Left renal pelvis (tissue), 4 donors: Measurements from ENCODE around the gene ULK2. TPM values are rescaled to one million over a fixed set of nuclear protein-coding genes. Genes with fewer than 3 reads are reported as not detected.
"Not testable (repeated sequence)": the region's sequence is repeated elsewhere in the genome, so short reads cannot be mapped to it uniquely, and the experiment has no call there.

Experiments used
- DNase-seq, 4 donors: peaks; one replicate each; pipeline ENCODE4 v3.0.0-alpha.2; 2013; ENCODE audit warnings: low read depth in 4 of 4, low spot score in 3 of 4
- polyA plus RNA-seq, 4 donors: library from polyadenylated mRNA; unstranded; fragments of 120-200 nt; gene quantifications; one replicate each; pipeline ENCODE4 v1.2.1, GENCODE V29; 2013; ENCODE audit not compliant: insufficient read length in 4 of 4

ULK2 gene
- polyA plus RNA-seq, 4 donors: 24.9 to 31.8 (median 29.9) TPM

DNA sequence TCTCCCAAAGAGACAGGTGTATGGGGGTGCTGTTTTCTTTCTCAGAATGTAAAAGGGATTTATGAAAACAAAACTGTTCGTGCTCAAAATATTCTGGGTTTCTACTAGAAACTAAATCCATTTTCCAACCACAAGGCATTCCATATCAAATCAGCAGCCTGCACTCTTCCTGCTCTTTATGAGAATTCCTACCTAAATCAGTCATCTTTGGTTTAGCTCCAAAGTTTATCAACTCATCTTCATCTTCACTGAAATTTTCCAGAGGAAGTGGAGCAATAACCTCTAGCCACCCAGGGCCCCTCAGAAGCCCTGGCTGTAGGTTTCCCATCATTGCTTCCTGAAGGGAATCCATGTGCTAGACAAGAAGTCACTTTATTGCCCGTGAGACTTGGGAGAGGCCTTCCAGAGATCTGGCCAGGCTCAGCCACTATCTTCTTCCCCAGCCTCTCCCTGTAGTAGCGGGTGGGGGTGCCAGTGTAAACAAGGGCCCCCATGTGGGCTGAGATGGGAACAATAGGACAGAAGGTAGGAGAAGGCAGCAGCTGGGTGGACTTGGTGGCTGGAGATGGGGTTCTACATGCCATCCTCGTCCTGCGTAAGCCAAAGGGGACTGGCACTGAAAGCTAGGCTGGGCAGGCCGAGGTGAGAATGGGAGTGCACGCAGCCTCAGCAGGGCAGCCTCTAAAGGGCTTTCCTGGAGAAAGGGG lies 97.6 kb downstream of the ULK2 start:
- DNase-seq: no peak

DNA sequence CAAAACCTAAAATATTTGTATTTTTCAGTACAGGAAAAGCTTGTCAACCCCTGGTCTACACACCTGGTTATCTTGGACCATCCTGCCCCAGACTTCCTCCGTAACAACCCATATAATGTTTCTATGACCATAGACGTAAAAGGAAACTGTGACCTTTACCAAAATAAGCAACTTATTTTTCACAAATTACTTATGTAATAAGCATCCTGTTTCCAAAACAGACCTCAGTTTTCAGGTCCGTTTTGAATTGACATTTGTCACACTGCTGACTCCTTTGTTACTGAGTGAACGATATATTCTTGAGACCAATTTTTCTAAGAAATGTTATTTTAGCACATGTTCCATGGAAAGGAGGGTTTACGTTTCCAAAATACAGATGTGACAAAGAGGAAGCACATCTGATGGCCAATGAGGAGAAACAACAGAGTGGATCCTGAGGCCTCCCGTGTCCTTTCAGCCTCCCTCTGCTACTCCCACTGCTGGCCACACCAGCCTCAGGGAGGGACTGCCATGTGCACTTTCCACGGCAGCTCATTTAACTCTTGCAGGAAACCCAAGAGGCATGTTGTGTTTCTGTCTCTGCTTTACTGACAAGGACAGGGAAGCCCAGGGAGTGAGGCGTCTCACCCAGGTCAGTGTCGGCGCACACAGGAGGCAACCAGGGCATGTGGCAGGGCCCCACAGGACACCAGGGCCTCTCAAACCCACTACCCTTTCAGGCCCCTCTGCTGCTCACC lies 99.5 kb downstream of the ULK2 start:
- DNase-seq: no peak

DNA sequence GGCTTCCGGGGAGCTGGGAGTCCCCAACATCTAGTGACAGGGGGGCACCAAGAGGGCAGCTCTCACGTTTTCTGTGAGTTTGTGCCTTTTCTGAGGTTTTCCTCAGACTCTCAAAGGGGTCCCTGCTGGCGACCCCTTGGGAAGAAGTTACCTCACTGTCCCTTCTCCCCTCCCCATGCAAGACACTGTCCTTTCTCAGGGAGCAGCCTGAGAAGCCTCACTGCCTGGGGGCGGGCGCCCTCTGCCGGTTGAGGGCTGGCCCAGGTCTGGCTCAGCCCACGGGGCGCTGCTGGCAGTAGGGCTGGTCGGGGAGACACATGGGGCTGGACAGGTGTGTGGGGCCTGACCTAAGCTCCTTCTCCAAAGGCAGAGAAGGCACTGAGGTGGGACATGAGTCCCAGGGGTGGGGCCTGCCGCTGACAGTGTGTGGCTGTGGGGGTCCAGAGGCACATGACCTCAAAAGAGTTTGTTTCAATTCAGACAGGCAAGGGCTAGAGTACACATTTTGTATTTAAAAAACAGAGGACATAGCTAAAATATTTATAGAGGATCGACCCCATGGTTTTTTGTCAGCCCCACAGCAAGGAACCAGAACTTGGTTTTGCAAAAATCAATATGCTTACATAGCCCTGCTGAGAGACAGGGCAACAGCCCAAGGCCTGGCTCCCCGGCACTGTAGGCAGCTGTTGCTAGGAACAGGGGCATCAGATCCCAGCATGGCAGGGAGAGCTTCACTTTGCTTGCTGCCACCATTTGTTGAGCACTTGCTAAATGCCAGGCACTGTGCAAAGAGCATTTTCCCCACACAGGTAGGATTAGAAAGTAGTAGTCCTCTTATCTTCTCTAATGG lies 101.1 kb downstream of the ULK2 start:
- DNase-seq: peak in 1 of 4 donors; percentile 36

DNA sequence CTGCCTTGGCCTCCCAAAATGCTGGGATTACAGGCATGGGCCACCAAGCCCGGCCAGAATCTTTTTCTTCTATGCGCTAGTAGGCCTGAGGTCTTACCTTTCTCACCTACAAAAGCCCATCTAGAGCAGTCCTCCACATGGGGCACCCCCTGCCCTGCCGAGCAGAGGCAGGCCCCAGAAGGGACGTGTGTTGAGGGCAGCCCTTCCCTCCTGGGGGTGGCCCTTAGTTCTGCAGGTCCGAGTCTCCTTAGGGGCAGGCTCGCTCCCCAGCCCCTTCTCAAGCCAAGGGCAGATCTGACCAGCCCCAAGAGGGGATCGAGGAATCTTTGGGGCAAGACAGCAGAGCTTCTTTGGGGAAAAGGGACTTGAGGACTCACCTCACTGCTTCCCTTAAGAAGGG lies 101.7 kb downstream of the ULK2 start:
- DNase-seq: no peak

DNA sequence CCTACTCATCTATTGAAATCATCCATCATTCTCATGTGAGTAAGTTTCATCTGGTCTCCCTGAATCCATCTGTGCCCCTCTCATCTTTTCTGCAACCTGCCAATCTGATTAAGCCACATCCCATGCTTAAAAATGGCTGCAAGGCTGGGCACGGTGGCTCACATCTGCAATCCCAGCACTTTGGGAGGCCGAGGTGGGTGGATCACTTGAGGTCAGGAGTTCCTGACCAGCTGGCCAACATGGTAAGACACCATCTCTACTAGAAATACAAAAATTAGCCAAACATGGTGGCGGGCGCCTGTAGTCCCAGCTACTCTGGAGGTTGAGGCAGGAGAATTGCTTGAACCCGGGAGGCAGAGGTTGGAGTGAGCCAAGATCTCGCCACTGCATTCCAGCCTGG lies 103.7 kb downstream of the ULK2 start:
- not testable (repeated sequence) for DNase-seq

DNA sequence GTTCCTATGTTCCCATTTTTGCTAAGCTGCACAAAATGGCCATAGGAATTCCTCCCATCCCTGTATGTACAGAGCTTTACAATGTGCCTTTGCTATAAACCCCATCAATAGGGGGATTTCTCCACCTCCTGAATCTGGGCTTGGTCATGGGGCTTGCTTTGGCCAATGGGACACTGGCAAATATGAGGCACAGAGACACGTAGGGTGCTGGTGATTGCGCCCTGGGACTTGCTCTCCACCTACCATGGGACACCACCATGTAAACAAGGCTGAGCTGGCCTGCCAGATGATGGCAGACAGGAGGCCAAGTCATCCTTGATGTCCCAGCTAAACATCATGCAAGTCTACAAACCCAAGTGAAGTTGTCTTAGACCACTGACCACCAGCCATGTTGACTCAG lies 104.3 kb downstream of the ULK2 start:
- no peak for DNase-seq

DNA sequence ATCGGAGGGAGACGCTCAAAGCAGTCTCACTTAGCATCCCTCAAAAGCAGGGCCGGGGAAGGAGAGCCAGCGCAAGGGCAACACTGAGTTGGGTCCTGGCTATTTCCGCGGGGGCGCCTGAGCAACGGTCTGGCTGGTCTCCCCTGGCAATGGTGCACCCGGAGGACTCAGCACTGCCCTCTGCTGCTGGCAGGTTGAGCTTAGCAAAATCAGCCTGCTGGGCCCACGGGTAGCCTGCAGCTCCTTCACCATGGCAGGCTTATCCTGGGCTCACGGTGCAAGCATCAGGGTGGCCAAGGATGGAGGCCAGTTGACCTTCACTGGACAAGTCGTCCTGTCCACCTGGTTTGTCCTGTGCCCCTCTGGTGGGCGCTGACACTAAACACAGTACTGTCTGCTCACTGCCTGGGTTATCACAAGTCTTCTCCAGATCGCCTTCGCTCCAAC lies 105.2 kb downstream of the ULK2 start:
- DNase-seq: peak in 1 of 4 donors; percentile 50

DNA sequence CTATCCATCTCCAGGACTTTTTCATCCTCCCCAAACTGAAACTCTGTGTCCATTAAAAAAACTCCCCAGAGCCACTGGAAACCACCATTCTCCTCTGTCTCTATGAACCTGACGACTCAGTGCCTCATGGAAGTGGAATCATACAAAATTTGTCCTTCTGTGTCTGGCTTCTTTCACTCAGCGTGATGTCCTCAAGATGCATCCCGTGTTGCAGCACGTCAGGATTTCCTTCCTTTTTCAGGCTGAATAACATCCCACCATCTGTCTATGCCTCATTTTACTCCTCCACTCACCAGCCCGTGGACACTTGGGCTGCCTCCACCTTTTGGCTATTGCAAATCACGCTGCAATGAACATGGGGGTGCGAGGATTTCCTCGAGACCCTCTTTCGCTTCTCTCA lies 107.0 kb downstream of the ULK2 start:
- no peak for DNase-seq

DNA sequence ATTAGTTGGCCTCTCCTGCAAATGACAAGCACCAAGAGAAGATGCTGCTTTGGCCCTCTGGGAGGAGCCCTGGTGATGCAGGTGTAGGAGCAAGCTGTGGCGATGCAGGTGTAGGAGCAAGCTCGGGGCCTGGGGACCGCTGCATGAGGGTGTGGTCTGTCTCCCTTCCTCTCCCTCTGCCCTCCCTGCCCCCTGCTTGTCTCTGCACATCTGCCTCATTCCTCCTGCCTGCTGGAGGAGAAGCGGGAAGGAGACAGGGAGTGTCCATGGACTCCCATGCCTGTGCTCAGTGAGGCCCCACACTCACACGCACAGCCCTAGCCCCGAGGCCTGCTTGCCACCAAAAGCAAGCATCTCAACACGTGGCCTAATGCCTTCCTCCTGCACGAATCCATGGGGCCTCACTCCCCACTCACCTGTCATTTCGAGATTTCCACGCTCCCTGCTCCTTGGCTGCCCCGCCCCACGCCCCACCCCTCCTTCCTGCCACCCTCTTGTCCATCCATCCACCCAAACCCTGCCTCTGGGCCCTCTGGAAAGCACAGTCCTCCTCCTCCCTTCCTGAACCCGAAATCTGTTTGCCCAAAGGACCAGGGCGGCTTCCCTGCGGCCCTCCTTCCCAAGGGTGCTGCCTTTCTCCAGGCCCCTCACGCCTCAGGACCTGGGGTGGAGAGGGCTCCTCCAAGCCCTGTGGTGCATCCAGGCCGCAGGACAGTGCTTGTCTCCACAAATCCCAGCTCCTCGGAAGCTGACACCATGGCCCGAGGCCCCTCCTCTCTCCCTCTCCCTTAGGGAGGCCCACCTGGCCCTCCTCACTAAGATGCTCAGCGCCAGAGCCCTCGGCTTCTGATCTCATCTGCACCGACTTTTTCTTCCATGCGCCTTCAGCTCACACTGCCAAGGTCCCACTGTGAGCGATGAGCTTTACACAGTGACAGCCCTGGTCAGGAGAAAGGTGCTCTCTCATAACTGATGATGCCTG lies 107.9 kb downstream of the ULK2 start:
- DNase-seq: no peak

DNA sequence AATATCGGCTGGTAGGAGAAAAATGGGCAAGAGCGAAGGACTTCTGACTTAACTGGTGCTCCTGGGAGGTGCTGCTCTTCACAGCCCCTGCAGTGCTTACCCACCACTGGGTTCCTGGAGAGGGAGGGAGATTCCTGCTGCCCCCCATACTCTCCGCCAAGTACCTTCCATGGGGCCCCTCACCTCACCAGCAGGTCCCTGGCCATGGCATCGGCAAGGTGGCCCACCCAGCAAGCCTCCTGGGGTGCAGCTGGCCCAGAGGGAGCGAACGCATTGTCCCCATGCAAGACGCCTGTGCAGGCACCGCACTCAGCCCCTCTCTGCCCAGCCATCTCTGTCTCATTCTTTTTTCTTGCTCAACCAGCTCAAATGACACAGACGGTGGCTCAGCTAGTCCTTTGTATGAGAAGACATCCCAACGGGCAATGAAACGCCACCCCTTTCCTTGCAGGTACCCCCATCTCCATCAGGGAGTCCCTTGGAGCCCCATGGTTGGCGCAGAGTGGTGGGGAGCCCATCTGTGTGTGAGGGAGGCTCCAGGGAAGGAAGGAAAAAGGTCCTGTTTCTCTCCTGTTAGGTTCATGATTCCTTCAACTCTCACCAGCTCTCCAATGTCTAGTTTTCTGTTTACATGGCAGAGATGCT lies 110.1 kb downstream of the ULK2 start:
- DNase-seq: no peak

DNA sequence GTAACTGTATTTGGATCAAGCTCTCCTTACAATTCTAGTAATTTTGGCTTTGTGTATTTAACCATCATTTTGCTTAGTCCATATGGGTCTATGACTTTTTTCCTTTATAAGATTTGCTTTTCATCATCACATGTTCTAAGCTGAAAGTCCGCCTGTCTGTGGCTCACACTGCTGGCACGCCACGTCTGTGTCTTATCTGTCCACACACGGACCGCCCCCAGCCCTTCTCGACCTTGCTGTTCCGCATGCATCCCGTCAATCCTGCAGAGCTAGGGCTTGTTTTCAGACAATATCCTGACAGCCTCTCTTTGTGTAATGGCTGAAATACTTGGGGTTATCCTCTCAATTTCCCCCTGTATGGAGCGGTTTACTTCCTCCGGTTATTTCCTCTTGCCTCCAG lies 111.2 kb downstream of the ULK2 start:
- no peak for DNase-seq

DNA sequence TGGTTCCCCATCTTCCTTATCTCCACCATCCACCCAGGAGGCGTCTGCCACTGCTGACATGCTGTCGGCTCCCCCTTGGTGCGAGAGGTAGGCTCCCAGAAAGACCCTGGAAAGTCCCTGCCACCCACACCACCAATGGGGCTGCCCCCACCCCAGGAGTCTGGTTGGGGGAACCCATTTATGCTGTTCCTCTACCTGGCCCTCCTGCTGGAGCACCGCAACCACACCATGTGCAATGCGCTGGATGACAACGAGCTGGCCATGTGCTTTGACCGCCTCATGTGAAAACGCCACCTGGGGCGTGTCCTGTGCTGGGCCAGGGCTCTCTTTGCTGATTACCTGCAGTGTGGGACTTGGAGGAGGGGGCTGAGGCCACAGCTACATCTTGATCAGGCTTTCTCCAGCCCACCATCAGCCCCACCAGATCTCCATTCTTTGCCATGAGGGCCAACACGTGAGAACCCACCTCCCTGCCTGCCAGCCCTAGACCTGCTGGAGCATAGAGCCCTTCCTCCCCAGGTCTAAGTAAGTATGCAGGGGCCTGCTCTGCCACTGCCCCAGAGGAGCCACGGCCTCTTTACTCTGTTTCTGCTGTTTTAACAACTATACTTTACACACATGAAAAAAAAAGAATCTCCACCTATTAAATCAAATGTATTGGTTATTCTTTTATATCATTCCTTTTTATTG lies 111.8 kb downstream of the ULK2 start:
- DNase-seq: no peak

DNA sequence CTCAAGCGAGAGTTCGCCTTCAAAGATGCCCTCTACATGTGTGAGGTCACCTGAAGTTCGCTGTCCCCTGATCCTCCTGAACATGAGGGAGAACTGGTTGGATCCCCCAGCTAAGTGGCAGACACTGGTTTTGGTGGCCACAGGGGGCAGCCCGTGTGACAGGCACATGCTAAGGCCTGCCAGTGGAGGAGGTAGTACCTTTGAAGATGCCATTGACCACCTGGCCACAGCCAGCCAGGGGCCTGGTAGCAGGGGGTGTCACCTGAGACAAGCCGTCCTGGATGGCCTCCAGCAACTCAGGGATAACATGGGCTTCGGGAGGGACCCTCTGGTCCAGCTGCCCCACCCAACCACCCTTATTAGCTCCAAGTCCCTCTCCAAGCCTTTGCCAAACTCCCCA lies 112.3 kb downstream of the ULK2 start:
- DNase-seq: no peak

DNA sequence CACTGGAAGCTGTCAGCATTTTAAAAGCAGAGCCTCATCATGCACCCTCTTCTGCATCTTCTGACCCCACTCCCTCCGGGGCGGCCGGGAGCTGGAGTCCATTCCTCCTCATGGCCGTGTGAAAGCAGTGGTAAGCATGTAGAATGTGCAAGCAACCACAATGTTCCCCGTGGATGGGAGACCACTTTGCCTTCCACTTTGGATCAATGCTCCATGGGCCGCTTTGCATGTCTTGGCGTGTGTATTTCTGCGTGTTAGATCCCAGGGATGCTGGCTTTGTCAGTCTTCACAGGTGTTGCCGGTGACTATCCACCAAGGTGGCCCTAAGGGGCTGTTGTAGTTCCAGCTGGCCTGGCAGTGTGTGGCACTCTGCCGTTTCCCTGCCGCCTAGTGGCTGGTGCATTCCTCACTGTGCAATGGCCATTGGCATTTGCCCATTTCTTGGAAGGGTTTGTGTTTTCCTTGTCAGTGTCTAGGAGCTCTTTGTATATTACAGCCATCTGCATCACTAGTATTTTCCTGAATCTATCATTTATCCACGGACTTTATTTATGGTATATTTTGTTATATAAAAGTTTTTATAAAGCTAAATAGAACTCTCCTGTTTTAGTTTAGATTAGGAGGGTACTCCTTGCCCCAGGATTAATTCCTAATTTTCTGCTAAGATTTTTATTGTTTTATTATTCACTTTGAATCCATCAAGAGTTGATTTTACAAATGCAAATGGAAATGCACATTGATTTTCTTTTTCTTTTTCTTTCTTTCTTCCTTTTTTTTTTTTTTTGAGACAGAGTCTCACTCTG lies 113.9 kb downstream of the ULK2 start:
- DNase-seq: no peak

DNA sequence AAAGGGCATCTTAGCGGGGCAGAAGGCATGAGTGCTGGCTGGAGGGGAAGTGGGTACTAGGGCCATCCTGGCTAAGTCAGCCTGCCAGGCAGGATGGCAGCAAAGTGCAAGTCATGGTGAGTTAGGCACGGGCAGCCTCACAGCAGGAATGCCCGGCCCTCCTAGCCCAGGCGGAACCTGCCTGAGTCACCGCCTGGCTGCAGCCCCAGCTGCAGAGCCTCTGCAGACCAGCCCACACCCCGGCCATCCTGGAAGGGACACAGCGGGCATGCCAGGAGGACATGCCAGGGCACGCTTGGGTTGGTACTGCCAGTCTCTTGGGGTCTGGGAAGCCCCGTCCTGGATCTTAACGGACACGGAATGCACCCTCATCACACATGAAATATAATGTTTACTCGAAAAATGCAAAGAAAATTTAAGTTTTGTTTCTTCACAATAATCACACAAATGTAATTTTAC lies 114.7 kb downstream of the ULK2 start:
- DNase-seq: no peak

DNA sequence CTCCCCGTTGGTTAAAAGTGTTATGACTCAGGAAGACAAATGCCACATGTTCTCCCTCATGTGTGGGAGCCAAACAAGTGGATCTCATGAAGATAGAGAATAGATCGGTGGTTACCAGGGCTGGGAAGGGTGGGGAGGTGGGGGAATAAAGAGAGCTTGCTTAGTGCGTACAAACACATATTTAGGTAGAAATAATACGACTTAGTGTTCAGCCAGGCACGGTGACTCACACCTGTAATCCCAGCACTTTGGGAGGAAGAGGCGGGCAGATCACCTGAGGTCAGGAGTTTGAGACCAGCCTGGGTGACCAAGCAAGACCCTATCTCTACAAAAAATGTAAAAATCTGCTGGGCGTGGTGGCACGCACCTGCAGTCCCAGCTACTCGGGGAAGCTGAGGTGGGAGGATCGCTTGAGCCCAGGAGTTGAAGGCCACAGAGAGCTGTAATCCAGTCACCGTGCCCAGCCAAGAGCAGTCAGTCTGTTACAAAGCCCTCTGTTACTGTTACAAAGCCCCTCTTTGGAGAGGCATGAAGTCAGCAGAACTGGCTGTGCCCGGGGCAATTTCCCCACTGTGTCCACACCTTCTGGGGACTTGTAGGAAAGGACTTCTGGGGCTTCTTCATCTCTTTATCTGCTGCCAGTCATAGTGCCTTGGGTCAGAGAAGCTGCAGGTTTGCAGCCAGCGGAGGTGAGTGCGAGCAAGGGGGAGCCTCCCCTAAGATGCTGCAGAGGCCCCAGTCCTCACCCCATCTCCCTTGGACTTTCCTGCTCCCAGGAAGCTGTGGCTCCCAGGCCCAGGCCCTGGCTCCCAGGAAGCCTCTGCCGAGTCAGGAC lies 115.3 kb downstream of the ULK2 start:
- DNase-seq: no peak

DNA sequence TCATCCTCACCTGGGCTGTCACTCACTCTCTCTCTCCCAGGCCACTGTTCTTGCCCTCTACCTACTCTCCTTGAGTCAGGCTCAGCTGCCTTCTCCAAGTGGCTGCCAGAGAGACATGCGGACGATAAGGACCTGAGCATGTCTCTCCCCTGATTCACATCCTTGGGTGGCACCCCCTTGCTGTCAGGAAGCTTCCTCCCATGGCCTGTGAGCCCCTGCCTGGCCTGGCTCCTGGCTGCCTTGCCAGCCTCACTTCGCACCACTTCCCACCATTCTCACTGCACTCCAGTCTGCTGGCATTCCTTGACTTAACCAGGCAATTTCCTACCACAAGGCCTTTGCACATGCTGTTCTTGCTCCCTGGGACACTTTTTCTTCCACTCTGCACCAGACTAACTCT lies 116.9 kb downstream of the ULK2 start:
- no peak for DNase-seq
